Right lobe of liver (tissue), 6 donors: ENCODE results near the gene DOCK2. TPM values are rescaled to one million over a fixed set of nuclear protein-coding genes. Genes with fewer than 3 reads are reported as not detected.
A peak's percentile ranks its signal among the peaks of the same experiment; 100 is the strongest.
"Not testable (repeated sequence)": the region's sequence is repeated elsewhere in the genome, so short reads cannot be mapped to it uniquely, and the experiment has no call there.

Source experiments
- ATAC-seq, 4 donors: fragments of 200-7000 bp; cut with Tn5 transposase; one replicate each; pipeline ENCODE4 v1.9.1; 2020; ENCODE audit warnings: mild to moderate bottlenecking in 4 of 4, moderate library complexity in 4 of 4
- DNase-seq, 3 donors: peaks; one replicate each; pipeline ENCODE4 v3.0.0-alpha.2; 2020
- H3K27ac ChIP-seq, 3 donors: fragments of 200-600 bp; one replicate each; pipeline ENCODE4 v1.8.0; 2022
- H3K27me3 ChIP-seq, 2 donors: fragments of 200-600 bp; one replicate each; pipeline ENCODE4 v1.8.0; 2022
- H3K36me3 ChIP-seq, 4 donors: fragments of 200-600 bp; sonication (generic) in 1 of 4; one replicate each; pipeline versions ENCODE4 v1.5.1 to v1.8.0; 2017 to 2022; ENCODE audit warnings: control low read depth in 1 of 4
- H3K4me1 ChIP-seq, 4 donors: fragments of 200-600 bp; sonication (generic) in 1 of 4; one replicate each; pipeline versions ENCODE4 v1.5.1 to v1.8.0; 2017 to 2022; ENCODE audit warnings: control low read depth in 1 of 4
- H3K4me3 ChIP-seq, 3 donors: fragments of 200-600 bp; one replicate each; pipeline ENCODE4 v1.8.0; 2022
- H3K9me3 ChIP-seq, 4 donors: fragments of 200-600 bp; sonication (generic) in 1 of 4; one replicate each; pipeline versions ENCODE4 v1.5.1 to v1.8.0; 2017 to 2022; ENCODE audit warnings: control low read depth in 1 of 4
- POLR2A ChIP-seq: fragments of 450-650 bp; IDR thresholded peaks from one replicate; pipeline ENCODE4 v1.6.1; 2017; ENCODE audit warnings: antibody characterized with exemption, mild to moderate bottlenecking
- WGBS: methylation state at CpG from one replicate; pipeline ENCODE4 v1.1.6; 2018; ENCODE audit warnings: low coverage, low lambda C conversion rate; ENCODE audit not compliant: insufficient coverage; ENCODE audit errors: missing lambda C conversion rate; 5-methylcytosine and 5-hydroxymethylcytosine counted together
- intact Hi-C, 2 donors: fragments of 100-400 bp; cut with DNase I; formaldehyde crosslinking; loops; one replicate each; pipeline versions ENCODE4 v1.11.2 to v1.14.1; 2022
- total RNA-seq, 6 experiments: library from RNA; depleted of rRNA in 2 of 6; stranded (reverse); fragments of >200 nt in 2 of 6; fragmentation: NEBNext Ultra II Directional in 3 of 6; extraction: Animal tissue kit (Norgen Biotek cat#: 25700) in 3 of 6; gene quantifications; one replicate each; pipeline versions ENCODE4 v1.1.0 to v1.2.4, GENCODE V29; 2016 to 2023
- TF ChIP-seq, protein P1 (sequence below), 4 donors: fragments of 200-600 bp in 3 of 4; fragments of 450-650 bp in 1 of 4; IDR thresholded peaks; one replicate each; pipeline versions ENCODE4 v1.5.1 to v1.8.0; 2016 to 2022; ENCODE audit warnings: antibody characterized with exemption in 4 of 4, mild to moderate bottlenecking in 2 of 4
- donor health status: DM: no; HTN: yes; CAD: no.
- donor health status: DM: no; HTN: no; CAD: no.
- donor health status: DM: no; HTN: no; CAD: no.
- donor health status: DM: no; HTN: yes; CAD: no.
- donor health status: DM: no; HTN: yes; CAD: no.

Gene DOCK2
- total RNA-seq, 6 experiments from 2014 or later = 5.0 to 14.5 (median 7.4) TPM

DNA sequence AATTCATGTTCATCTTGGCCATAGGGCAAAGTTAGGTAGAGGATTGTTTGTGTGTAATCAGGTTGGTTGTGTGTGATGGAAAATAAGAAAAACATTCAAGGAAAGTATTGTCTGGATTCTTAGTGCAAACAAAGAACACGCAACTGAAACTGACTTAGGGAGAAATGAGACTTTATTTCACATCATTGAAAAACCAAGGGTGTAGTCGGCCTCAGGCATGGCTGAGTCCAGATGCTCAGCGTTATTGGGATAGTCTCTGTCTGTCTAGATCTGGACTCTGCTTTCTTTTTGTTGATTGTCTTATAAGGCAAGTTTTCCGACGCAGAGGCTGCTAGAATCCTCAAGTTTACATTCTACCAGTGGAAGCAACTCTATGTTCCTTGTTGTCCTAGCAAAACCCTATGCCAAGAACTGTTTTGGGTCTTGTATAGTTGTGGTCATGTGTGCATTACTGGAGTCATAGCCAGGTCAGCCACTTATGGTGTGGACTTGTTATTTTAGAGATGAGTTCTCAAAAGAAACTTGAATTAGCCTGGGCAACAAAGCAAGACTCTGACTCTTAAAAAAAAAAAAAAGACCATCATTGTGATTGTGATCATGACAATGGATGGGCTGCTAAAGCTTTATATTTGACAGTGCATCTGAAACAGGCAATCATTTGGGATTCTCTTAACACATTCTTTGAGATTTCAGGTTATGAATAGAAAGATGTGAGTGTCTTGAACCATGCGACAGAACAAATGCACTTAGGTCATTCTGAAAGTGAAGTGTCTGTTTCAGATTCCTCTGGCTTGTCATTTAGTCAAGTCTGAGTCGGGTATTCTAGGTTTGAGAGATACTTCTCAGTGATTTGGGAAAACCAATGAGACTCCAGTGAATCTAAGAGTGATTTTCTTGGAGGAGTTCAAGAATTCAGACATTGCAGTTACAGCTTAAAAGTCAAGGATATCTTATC, 82.6 kb downstream of the DOCK2 start:
- TF ChIP-seq POLR2A = no peak
- TF ChIP-seq, protein P1, sequence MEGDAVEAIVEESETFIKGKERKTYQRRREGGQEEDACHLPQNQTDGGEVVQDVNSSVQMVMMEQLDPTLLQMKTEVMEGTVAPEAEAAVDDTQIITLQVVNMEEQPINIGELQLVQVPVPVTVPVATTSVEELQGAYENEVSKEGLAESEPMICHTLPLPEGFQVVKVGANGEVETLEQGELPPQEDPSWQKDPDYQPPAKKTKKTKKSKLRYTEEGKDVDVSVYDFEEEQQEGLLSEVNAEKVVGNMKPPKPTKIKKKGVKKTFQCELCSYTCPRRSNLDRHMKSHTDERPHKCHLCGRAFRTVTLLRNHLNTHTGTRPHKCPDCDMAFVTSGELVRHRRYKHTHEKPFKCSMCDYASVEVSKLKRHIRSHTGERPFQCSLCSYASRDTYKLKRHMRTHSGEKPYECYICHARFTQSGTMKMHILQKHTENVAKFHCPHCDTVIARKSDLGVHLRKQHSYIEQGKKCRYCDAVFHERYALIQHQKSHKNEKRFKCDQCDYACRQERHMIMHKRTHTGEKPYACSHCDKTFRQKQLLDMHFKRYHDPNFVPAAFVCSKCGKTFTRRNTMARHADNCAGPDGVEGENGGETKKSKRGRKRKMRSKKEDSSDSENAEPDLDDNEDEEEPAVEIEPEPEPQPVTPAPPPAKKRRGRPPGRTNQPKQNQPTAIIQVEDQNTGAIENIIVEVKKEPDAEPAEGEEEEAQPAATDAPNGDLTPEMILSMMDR (IDR thresholded peaks at IDR 0.05) = no peak
- H3K27ac ChIP-seq = no peak overlapping the region
- no peak overlapping the region for H3K4me3 ChIP-seq
- DNase-seq (no peak), ATAC-seq (no peak)
- no peaks in the 10 kb centered on the region for H3K27me3 ChIP-seq
- intact Hi-C loops = loop anchor here in 1 of 2 donors (10.0 kb wide), 1 partner anchor 715 kb away; no protein-coding TSS in a partner anchor
- H3K9me3 ChIP-seq = no peaks in the 10 kb centered on the region
- H3K36me3 ChIP-seq = no peaks in the 10 kb centered on the region
- WGBS = 61% methylated on average over 7 of the region's 7 CpGs
- H3K4me1 ChIP-seq = no peaks in the 10 kb centered on the region

DNA sequence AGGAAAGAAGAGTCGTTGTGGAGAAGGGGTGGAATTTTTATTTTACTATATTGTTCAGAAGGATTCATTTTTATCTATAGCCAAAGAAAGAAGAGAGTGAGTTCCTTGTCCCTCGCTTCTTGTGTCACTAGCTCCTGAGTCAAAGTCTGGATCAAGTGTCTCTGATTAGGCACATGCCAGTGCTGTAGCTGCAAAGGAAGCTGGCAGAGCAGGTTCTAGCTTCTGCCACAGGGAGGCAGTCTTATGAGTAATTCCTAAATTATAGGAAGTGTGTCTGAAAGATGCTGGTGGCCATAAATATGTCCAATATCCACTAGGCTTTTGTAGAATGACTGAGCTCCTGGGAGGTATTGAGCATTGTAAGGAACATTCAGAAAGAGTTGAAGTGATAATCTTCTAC, 84.7 kb downstream of the DOCK2 start:
- TF ChIP-seq, protein P1 (IDR thresholded peaks at IDR 0.05) = no peak
- no peak for TF ChIP-seq POLR2A
- H3K27ac ChIP-seq = no peak overlapping the region
- no peaks in the 10 kb centered on the region for H3K4me1 ChIP-seq
- DNase-seq (no peak), ATAC-seq (no peak)
- intact Hi-C loops = no loop called here
- 64% methylated on average over 2 of the region's 2 CpGs for whole genome bisulfite sequencing
- no peaks in the 10 kb centered on the region for H3K36me3 ChIP-seq
- H3K4me3 ChIP-seq = no peak overlapping the region
- no peaks in the 10 kb centered on the region for H3K27me3 ChIP-seq
- no peaks in the 10 kb centered on the region for H3K9me3 ChIP-seq

DNA sequence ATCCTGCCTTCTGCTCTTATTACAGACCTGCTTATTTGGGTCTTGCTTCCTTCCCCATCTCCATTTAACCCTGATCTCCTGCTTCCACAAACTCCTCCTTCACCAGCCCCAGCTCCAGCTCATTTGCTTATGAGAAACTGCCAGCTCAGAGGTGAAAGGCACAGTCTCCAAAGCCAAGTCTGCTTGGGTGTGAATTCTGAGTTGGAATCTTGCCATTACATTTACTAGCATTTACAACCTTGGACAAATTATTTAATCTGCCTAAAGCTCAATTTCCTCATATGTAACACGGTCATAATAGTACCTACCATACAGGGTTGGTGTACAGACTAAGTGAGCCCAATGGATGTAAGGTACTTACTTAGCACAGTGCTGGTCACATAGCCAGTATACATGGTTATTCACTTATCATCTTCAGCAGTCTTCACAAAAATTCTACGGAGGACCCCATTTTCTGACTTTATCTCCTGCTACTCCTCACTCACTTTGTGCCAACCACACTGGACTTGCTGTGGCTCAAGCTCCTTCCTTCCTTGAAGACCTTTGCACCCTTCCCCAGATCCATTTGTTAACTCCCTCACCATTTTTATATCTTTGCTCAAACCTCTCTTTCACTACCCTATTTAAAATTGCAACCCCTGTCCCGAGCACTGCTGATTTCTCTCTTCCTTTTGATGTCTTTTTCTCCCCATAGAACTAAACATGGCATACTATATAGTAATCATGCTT, 86.2 kb downstream of the DOCK2 start:
- no peak for ATAC-seq
- Histone ChIP-seq H3K36me3 (no peaks in the 10 kb centered on the region), H3K27me3 (no peaks in the 10 kb centered on the region), H3K4me1 (no peaks in the 10 kb centered on the region), H3K9me3 (no peaks in the 10 kb centered on the region), H3K27ac (no peak overlapping the region), H3K4me3 (no peak overlapping the region)
- intact Hi-C loops = no loop called here
- WGBS = 22% methylated on average over 3 of the region's 3 CpGs
- no peak for TF ChIP-seq POLR2A
- DNase-seq = no peak

DNA sequence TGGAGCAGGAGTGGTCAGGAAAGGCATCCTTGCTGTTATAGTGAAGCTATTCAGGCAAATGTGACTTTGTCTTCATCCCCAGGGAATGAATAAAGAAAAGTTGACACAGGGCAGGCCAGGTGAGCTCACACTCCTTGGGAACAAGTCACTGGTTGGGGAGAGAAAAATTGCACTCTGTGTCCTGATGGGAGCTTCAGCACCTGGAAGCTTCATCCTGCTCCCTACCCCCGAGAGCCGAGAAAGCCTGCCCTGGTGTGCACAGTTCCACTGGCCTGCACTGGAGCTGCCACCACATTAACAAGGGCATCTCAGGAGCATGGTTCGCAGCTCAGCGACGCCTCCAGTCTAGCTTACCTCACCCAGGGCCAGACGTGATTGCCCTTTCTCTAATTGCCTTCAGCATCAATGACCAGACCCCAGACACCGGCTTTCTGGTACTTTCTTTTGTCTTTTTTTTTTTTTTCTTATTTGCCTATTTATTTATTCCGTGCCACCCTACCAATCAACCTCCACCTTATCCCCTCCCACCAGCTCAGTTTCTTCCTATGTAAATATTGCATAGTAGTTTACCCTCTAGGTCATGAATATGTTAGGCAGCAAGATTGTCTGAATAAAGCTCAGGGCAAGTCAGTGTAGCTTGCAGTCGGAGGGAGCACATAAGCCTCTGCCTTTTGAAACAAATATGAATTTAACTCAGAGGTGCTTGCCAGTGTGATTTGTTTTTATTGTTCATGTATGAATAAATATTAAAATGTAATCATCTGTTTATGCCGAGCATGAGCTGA, 87.4 kb downstream of the DOCK2 start:
- 55% methylated on average over 8 of the region's 10 CpGs for WGBS
- no peaks in the 10 kb centered on the region for H3K36me3 ChIP-seq
- H3K27ac ChIP-seq = no peak overlapping the region
- no peaks in the 10 kb centered on the region for H3K4me1 ChIP-seq
- ATAC-seq (peak in 1 of 4 donors; percentile 25), DNase-seq (no peak)
- H3K27me3 ChIP-seq = no peaks in the 10 kb centered on the region
- intact Hi-C loops = no loop called here
- no peak for TF ChIP-seq POLR2A
- TF ChIP-seq, protein P1 (IDR thresholded peaks at IDR 0.05) = no peak
- no peaks in the 10 kb centered on the region for H3K9me3 ChIP-seq
- no peak overlapping the region for H3K4me3 ChIP-seq

DNA sequence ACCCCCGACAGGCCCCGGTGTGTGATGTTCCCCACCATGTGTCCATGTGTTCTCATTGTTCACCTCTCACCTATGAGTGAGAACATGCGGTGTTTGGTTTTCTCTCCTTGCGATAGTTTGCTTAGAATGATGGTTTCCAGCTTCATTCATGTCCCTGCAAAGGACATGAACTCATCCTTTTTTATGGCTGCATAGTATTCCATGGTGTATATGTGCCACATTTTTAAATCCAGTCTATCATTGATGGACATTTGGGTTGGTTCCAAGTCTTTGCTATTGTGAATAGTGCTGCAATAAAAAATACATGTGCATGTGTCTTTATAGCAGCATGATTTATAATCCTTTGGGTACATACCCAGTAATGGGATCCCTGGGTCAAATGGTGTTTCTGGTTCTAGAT, 88.6 kb downstream of the DOCK2 start:
- H3K36me3 ChIP-seq, intact Hi-C loops, H3K9me3 ChIP-seq, ATAC-seq, DNase-seq, H3K4me1 ChIP-seq, H3K4me3 ChIP-seq, H3K27ac ChIP-seq, H3K27me3 ChIP-seq: not testable (repeated sequence)
- 89% methylated on average over 4 of the region's 4 CpGs for WGBS
